PC-3 (cell line): Measurements from ENCODE around the gene ACTR1B.

Experiments
- CTCF ChIP-seq: fragments of 300-600 bp; sonication (generic); conservative IDR thresholded peaks from 2 replicates; pipeline ENCODE4 v1.5.1; 2017; ENCODE audit warnings: antibody characterized with exemption, low read depth, mild to moderate bottlenecking, low read length
- EZH2 ChIP-seq: fragments of 300-600 bp; sonication (generic); IDR thresholded peaks from one replicate; pipeline ENCODE4 v1.6.1; 2017; ENCODE audit warnings: antibody characterized with exemption, mild to moderate bottlenecking, low read length; ENCODE audit not compliant: unreplicated experiment
- EZH2phosphoT487 ChIP-seq: fragments of 300-600 bp; sonication (generic); IDR thresholded peaks from 2 replicates; pipeline ENCODE4 v1.6.1; 2018; ENCODE audit warnings: mild to moderate bottlenecking, antibody characterized with exemption, low read length, borderline replicate concordance

GRCh38 chr2:97693476-97693875, 29.6 kb upstream of the ACTR1B start:
- TF ChIP-seq CTCF (no peak), EZH2phosphoT487 (no peak), EZH2 (no peak)
